SK-N-SH (cell line): ENCODE results near the gene RALGDS.

Source experiments
- GABPA ChIP-seq: IDR thresholded peaks from 2 replicates; pipeline ENCODE4 v1.4.0; 2012; ENCODE audit warnings: low read depth, mild to moderate bottlenecking
- JUND ChIP-seq: IDR thresholded peaks from 2 replicates; pipeline ENCODE4 v1.4.0; 2012
- MEF2A ChIP-seq: IDR thresholded peaks from 2 replicates; pipeline ENCODE4 v1.4.0; 2012; ENCODE audit warnings: low read depth, borderline replicate concordance
- NFIC ChIP-seq: IDR thresholded peaks from 2 replicates; pipeline ENCODE4 v1.4.0; 2012; ENCODE audit warnings: borderline replicate concordance
- POLR2AphosphoS5 ChIP-seq: IDR thresholded peaks from 2 replicates; pipeline ENCODE4 v1.6.1; 2012; ENCODE audit warnings: low read depth, low read length
- RFX5 ChIP-seq: IDR thresholded peaks from 2 replicates; pipeline ENCODE4 v1.6.1; 2012; ENCODE audit warnings: mild to moderate bottlenecking, improper control_type of control experiment, low read length
- RXRA ChIP-seq: IDR thresholded peaks from 2 replicates; pipeline ENCODE4 v1.4.0; 2012; ENCODE audit warnings: low read depth, mild to moderate bottlenecking, borderline replicate concordance
- SMC3 ChIP-seq: IDR thresholded peaks from 2 replicates; pipeline ENCODE4 v1.6.1; 2012; ENCODE audit warnings: low read depth, low read length, improper control_type of control experiment
- TAF1 ChIP-seq: IDR thresholded peaks from 2 replicates; pipeline ENCODE4 v1.6.1; 2012; ENCODE audit warnings: low read depth, mild to moderate bottlenecking, low read length, moderate library complexity, borderline replicate concordance
- TCF12 ChIP-seq: IDR thresholded peaks from 2 replicates; pipeline ENCODE4 v1.4.0; 2012
- TEAD4 ChIP-seq: IDR thresholded peaks from 2 replicates; pipeline ENCODE4 v1.4.0; 2012; ENCODE audit warnings: mild to moderate bottlenecking, borderline replicate concordance; ENCODE audit not compliant: insufficient read depth
- USF2 ChIP-seq: fragments of 150-350 bp; IDR thresholded peaks from 2 replicates; pipeline ENCODE4 v1.6.1; 2017; ENCODE audit warnings: antibody characterized with exemption, low read length, low read depth, borderline replicate concordance
- TF ChIP-seq, protein P1 (sequence below): fragments of 200-600 bp; sonication (generic); IDR thresholded peaks from 2 replicates; pipeline ENCODE4 v1.6.1; 2017; ENCODE audit warnings: antibody characterized with exemption, mild to moderate bottlenecking, moderate library complexity
- TF ChIP-seq, protein P2 (sequence below): IDR thresholded peaks from 2 replicates; pipeline ENCODE4 v1.4.0; 2012; ENCODE audit warnings: low read depth, borderline replicate concordance

DNA sequence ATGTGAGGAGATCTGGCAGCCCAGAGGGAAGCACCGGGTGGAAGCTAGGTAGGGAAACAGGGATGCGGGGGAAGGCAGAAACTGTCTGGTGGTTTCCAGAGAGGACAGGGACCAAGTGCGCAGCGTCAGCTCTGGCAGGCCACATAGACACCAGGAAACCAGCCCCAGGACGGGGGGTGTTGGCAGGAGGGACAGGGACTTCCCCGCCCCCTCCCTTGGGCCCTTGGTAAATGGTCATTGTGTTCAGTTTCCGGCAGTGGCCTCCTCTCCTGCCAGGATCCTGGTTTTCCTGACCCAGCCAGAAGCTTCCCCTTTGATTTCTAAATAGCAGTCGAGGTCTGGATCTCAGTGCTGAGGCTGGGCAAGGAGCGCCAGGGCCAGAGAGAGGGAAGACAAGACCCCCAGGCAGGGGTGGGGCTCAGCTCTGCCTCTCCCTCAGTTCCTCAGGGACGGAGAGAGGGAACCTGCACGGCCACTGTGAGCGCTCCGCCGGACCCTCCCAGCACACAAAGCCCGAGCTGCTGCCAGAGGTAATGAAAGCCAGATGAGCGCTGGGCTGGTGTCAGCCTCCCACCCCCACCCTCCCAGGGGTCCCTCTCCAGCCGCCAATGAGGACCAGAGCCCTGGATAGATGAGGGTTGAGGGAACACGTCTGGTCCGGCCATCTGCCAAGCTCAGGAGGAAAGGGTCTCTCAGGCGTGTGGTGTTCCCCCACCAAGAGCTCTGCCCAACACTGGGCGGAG lies 1.8 kb downstream of the RALGDS start:
- TF ChIP-seq, protein P1, sequence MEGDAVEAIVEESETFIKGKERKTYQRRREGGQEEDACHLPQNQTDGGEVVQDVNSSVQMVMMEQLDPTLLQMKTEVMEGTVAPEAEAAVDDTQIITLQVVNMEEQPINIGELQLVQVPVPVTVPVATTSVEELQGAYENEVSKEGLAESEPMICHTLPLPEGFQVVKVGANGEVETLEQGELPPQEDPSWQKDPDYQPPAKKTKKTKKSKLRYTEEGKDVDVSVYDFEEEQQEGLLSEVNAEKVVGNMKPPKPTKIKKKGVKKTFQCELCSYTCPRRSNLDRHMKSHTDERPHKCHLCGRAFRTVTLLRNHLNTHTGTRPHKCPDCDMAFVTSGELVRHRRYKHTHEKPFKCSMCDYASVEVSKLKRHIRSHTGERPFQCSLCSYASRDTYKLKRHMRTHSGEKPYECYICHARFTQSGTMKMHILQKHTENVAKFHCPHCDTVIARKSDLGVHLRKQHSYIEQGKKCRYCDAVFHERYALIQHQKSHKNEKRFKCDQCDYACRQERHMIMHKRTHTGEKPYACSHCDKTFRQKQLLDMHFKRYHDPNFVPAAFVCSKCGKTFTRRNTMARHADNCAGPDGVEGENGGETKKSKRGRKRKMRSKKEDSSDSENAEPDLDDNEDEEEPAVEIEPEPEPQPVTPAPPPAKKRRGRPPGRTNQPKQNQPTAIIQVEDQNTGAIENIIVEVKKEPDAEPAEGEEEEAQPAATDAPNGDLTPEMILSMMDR, result no peak
- TF ChIP-seq SMC3, result no peak
- TF ChIP-seq MEF2A, result no peak
- peak; percentile 84 for TF ChIP-seq TCF12
- no peak for TF ChIP-seq JUND
- no peak for TF ChIP-seq RXRA
- peak; percentile 12; the same call in 1 of the 2 replicates for TF ChIP-seq POLR2AphosphoS5
- no peak for TF ChIP-seq GABPA
- TF ChIP-seq RFX5, result 0 out of 2 replicates have a peak, but pooled peaks have one; percentile 5
- no peak for TF ChIP-seq NFIC
- no peak for TF ChIP-seq TAF1
- no peak for TF ChIP-seq TEAD4
- TF ChIP-seq, protein P2, sequence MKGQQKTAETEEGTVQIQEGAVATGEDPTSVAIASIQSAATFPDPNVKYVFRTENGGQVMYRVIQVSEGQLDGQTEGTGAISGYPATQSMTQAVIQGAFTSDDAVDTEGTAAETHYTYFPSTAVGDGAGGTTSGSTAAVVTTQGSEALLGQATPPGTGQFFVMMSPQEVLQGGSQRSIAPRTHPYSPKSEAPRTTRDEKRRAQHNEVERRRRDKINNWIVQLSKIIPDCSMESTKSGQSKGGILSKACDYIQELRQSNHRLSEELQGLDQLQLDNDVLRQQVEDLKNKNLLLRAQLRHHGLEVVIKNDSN, result no peak
- TF ChIP-seq USF2, result no peak
